Retina (tissue), 1 donor: ENCODE measurements around the gene SMARCC1.
A peak's percentile ranks its signal among the peaks of the same experiment; 100 is the strongest.

Source experiments
- DNase-seq: peaks from one replicate; pipeline ENCODE4 v3.0.0-alpha.2; 2016

The SMARCC1 gene

DNA sequence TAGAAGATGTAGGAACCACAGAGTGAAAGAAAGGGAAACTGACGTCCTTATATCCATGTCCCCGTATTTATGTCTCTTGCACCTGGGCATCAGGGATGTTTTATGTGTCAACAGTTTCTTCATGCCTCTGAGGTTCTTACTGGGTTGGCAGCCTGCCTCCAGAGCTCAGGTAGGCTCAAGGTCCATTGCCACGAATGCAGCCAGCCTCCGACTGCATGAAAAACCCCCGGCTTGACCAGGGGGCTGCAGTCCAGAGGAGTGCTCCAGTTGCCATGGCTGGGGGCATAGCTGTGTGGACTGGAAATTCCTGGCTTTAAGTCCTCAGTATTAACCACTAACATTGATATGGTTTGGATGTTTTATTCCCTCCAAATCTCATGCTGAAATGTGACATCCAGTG, 200.3 kb downstream of the SMARCC1 start:
- no peak for DNase-seq

DNA sequence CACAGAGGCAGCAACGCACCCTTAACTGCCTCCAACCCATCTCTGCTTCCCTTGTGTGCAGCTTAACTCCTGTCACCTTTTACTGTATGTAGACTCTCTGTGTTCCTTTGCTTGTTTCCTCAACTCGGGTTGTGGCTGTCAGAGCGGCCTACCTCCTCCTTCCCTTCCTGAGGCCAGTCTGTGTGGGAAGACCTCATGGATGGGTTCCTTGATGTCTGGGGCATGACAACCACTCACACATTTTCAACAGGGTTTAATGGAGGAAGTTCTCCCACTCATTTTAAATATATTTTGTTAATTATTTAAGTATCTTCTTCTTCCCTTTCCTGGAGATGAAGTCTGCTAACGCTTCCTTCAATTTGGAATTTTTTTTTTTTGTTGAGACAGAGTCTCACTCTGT, 201.2 kb downstream of the SMARCC1 start:
- no peak for DNase-seq

DNA sequence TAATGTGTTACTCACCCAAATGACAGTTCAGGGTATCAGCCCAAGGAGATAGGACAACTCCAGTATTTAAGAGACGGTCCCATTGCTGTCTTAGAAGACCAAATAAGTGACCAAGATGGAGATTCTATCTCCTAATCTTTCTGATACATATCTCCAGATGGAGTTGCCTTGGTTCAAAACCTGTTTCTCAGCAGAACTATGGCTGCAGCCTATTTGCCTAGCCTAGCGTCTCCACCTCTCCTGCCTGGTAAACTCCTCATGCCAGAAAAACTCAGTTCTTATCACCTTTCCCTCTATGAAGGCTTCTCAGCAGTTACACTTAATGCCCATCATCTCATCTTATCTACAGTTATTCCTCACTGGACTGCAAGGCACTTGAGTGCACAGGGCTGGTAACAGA, 201.8 kb downstream of the SMARCC1 start:
- no peak for DNase-seq

DNA sequence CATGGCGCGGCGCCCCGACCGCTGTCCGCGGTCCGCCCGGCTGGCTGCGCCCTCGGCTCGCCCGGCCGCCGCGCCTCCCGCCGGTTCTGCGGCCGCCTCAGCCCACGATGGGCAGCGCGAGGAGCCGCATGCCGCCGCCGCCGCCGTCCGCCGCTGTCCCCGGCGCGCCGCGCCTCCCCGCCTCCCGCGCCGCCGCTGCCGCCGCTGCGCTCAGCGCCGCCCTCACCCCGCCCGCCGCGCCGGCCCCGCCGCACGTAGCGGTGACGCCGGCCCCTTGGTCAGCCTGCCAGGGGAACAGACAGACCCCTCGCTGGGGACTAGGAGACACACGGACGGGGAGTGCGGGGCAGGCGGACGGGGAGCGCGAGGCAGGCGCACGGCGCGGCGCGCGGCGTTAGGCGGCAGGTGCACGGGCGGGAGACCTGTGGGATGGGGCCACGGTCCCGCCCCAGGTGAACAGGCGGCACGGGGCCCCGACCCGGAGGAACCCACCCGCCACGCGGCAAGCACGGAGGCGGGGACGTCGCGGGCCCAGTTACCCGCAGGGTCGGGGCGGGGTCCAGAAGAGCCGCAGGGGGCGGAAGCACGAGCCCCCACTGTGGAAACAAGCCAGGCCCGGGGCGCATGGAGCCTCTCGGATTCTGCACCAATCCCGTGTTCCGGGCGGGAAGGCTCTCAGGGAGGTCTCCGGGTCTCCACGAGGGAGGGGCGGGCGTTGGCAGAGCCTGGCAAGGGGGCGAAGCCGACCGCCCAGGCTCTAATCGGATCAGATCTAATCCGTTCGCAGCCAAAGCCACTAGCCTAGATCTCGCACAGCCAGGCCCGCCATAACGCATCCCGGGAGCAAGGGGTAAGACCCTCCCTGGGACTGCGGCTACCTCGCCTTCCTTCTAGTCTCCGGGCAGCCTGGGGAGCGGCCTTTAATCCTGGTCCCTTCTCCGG, 202.7 kb downstream of the SMARCC1 start, which contains the start of gene CSPG5:
Gene CSPG5 (minus strand): TSS at position 175 of the 942 bp plus-strand sequence. CDS start 172 bp downstream, at position 3.
- peak; percentile 78 for DNase-seq

DNA sequence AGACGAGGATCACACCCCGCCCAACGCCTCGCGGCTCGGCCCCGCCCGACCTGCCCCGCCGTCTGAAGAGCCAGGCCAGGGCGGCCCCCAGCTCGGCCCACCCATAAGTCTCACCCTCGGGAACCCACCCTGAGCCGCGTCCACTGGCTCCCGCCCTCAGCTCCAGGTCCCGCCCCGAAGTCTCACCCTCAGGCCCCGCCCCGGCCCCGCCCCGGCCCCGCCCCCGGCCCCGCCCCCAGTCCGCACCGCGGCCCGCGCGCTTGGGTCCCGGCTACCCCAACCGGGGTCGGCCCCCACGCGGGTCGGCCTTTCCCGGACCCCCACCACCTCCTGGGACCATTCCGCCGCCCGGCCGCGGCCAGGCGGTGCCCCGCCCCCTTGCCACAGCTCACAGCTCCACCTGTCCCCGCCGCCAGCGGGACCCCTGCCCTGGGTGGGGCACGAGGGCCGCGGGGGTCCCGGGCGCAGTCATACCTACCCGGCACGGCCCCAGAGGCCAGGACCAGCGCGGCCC, 203.5 kb downstream of the SMARCC1 start:
- peak; percentile 56 for DNase-seq

DNA sequence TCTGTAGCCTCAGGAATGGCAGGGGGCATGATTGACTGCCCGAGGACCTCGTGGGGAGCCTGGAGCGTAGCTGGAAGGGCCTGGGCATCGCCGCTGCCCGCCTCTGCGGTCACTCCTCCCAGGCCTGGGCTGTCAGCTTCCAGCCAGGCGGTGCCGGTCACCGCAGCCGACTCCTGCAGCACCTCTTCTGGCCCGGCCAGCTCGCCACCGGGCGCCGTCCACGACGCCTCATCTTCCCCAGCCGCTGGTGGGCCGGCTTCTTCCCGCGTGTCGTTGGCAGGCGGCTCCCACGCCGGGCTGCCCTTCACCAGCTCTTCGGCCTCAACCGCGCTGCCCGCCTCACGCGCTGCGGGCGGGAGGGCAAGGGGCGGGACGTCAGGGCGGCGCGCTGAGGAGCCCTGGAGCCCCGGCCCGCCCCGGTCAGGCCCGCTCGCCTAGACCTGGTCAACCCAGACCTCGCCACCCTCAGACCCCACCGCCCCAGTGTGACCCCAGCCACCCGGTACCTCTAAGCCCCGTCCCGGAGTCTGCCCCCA, 204.0 kb downstream of the SMARCC1 start:
- peak; percentile 72 for DNase-seq

DNA sequence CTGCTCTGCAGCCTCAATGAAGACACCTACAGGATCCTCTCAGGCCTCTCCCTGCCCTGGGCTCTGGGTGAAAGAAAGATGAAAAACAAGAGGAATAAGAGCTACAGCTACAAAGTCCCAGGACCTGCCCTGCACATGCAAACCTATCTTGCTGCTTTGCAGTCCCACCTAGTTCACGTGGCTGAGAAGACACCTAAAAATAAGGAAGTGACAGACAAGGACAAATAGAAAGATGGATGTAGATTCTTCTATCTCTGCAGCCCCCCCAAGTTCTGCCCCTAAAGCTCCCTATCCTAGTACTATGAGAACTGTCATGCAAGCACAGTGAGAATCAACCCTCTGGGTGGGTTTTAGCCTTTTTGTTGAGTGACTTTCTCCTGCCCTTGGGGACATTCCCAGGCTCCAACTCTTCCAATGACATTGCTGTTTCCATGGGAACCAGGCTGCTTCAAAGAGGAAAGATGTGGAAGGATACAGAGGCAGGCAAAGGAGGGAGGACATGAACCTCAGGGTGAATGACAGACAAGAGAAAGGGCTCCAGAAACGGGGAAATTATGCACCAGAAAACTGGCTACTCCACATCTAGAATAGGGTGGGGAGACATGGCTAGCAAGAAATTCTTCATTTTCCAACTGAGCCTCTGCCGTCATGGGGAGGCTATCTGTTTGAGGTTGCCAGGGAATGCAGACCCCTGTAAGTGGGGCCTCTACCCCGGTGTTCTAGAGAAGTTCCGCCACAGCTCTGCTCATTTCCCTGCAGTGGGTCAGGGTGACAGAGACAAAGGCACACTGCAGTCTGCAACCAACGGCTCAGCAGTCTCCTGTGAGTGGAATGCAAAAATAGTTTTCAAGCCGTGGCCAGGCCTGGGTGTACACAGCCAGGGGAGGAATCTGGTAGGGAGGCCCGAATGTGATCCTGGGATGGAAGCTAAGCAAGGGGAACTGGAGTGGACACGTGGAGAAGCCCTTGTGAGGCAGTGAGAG, 208.2 kb downstream of the SMARCC1 start:
- DNase-seq = peak; percentile 73

DNA sequence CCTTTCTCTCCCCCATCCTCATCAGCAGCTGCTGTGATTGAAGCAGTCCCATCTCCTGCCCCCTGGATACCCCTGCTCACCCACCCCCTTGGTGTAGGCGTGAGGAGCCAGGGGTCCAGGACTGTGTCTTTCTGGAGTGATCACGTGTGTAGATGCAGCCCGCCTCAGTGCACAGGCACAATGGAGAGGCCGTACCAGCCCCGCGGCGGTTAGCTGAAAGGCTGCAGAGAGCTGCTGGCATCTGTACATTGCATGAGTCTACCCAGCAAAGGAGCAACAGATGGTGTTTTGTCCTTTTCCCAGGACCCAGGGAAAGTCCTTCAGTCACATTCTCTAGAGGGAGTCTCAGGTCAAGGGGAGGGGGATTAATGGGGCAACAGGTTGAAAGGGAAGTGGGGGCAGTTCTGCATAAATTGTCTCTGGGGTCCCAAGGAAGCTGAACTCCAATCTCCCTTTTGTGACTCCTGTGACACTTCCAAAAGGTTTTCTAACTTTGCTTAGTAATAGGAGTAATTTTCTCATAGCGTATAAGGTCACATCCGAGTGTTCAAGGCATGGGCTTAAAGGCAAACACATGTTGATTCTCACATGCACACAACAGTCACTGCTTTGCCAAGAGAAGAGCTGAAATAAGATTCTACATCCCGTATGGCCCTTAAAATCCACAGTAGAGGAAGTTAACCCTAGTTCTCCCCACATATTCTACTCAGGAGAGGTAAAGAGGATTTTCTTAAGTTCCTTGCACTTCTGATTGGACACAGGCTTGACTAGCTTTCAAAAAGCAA, 210.1 kb downstream of the SMARCC1 start:
- DNase-seq = peak; percentile 89

DNA sequence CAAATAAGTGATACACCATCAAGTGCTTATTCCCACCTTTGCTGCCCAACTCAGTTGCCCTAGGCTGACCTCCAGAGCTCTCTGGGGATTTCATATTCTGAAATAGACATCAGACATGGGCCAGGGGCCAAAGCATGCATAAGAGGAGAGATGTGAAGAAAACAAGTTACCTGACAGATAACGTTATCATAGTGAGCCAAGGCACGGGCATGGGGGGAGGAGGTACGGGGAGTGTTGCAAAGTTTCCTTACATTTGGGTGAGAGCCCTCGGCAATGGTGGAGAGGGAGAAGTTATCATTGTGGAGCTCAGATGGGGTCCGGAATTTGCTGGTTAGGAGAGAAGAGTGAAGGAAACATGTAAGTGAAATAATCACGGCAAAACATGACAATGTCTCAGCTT, 212.8 kb downstream of the SMARCC1 start:
- no peak for DNase-seq

DNA sequence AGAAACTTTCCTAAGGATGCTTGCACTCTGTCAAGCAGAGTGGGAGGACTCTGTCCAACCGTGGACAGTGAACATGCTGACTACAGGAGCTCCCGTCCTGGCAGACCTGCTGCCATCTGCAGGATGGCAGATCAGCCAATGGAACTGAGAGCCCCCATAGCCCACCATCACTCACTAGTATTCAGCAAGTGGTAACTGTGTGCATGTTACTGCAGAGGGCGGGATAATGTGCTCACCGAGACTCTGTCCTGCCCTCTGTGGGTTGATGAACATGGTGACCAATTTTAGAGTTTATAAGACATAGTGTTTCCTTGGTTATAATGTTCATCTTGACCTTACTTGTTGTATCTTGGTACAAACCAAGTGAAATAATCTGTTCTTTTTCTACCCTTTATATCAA, 214.5 kb downstream of the SMARCC1 start:
- DNase-seq = no peak

DNA sequence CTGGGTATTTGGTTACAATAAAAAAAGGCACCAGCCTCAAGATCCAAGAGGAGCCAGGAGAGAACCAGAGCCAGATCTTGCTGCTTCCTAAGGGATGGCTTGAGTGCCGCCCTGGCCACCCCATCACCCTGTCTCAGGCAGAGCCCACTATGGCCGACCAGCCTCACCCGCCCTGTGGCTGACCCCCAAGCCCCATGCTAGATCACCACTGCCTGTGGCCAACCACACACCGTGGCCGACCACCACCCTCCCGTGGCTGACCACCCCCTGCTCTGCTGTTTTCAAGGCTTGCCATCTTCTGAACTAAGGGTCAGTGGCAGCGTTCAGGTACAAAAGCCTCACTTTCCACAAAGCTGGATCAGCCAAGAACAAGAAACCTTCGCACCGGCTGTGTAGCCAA, 215.0 kb downstream of the SMARCC1 start:
- no peak for DNase-seq

DNA sequence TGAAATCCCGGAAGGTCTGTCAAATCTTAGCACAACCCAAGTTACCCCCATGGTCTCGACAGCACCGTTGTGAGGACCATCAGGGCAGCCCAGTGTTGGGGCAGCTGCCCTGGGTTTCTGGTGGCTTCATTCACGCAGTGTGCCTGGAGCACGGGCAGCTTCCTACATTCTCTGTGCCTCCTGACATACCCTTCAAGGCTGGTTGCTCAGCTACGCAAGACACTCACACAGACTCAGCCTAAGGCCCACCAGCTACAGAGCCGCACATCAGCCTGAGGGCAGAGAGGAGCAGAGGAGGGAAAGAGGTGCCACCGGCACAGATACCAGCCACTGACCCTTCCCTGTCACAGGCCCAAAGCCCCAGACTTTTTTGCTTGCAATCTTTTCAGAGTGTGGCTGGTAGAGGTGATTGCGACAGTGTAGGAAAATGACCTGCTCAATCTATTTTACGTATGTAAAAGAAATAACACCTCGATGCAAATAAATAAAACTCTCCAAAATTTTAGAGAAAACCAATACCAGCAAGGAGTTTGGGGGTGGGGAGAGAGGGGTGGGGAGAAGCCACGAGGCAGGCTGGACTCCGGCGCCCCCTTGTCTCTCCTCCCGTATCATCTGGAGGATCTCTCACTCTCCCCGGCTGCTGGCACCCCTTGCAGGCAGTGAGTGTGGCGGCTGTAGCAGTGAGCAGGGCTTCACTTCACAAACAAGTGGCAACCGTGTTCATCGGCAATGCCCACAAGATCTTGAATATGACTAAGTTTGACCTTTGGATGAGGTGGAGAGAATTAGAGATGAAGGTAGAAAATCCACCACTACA, 215.8 kb downstream of the SMARCC1 start:
- DNase-seq = no peak

DNA sequence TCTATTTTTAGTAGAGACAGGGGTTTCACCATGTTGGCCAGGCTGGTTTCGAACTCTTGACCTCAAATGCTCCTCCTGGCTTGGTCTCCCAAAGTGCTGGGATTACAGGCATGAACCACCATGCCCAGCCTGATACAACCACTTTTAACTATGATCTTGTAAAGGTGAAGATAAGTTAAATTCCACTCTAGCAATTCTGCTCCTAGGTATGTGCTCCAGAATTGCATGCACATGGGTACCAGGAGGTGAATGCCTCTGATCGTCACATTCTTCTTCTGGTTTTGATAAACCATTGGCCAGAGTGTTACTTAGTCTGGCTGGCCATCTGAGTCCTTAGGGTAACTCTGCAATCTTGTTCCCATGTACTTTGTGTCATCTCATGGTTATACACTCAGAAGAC, 225.3 kb downstream of the SMARCC1 start:
- no peak for DNase-seq

DNA sequence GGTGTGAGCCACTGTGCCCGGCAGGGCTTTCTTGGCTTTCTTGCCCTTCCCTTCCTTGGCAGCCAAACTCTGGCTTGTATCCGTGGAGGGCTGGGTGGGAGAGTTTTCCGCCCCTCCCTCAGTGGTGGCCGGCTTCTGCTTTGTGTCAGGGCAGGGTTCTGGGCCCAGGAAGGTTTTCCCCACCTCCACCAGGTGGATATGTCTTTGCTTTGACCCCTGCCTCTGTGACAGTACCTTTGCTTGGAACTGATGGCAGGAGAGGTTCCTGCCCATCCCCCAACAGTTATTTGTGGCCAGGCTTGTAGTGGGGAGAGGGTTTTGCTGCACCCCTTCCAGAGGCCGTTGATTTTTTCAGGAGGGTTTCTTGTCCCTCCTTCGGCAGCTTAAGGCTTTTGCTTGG, 227.4 kb downstream of the SMARCC1 start:
- no peak for DNase-seq

DNA sequence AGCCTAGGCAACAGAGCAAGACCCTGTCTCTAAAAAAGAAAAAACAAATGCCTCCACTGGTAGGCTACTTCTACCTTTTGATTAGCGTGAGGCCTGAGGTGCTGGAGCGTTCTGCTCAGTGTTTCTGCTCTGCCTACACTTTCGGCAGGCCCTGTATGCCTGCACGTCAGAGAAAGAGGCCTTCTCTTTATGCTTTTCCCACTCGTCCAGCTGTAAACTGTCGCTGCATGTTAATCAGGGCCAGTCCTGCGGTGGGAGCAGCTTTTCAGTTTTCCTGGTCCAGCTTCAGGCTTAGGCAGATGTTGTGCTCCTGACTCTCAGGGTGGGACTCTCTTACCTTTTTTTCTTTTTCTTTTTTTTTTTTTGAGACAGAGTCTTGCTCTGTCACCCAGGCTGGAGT, 228.3 kb downstream of the SMARCC1 start:
- DNase-seq = no peak

DNA sequence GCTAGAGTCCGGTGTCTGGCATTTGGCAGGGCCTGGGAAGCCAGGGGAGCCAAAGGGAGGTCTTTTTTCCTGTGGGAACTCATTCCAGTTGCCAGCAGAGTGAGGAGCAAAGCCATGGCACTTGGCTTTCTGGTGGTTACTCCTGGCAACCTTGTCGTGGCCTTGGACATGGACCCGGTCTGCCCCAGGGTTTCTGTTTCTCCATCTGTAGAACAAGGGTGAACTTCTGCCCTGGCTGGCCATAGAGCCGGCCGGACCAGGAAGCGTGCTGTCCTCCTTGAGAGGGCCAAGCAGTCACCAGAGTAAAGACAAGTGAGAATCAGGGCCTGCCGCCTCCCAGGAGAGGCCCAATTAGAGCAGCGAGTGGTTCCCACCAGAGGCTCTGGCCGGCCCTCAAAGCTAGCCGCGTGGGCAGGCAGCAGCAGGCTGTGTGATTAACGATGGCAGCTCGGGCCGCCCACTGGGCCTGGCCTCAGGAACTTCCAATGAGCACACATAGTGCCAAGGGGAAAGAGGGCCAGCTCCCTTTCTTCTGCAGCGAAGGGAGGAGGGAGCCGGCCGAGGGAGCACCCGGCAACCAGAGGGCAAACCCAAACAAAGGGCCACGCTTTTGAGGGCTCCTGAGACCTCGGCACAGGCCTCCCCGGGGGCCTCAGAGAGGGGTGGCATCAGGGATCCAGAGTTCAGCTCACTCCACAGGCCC, 239.1 kb downstream of the SMARCC1 start:
- peak; percentile 80 for DNase-seq

DNA sequence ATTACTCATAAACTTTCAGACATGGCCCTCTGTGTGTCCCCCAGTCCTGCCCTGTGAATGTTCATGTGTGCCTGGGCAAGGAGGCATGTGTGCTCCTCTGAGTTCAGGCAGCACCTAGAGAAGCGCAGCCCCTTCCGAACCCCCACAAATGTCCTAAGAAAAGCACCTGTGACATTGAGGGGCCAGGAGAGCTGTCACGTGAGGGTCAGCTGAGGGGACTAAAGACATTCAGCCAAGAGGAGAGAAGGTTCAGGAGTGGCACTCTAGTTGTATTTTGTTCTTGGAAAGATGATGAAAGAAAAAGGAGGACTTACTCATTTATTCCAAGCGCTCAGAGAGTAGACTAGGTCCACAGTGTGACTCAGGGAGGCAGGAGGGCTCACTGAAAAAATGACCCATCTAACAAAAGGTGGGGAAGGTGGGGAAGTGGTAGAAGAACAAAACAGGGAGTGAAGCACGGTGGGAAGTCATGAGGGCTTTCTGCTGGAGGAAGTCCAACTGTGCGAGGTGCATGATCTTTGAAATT, 240.0 kb downstream of the SMARCC1 start:
- DNase-seq = no peak

DNA sequence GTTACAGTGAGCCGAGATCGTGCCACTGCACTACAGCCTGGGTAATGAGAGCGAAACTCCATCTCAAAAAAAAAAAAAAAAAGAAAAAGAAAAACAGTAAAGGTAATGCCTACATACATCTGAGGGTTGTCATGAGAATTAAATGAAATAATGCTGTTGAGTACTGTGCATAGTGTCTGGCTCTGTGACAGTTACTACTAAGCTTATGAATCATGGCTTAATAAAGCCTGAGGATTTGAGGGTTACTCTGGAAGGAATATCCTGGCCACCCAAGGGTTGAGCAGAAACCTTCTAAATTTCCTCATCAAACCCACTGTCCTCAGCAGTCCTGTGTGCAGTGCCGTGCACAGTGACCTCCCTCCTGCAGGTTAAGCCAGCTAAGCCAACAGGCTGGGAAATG, 241.4 kb downstream of the SMARCC1 start:
- no peak for DNase-seq

DNA sequence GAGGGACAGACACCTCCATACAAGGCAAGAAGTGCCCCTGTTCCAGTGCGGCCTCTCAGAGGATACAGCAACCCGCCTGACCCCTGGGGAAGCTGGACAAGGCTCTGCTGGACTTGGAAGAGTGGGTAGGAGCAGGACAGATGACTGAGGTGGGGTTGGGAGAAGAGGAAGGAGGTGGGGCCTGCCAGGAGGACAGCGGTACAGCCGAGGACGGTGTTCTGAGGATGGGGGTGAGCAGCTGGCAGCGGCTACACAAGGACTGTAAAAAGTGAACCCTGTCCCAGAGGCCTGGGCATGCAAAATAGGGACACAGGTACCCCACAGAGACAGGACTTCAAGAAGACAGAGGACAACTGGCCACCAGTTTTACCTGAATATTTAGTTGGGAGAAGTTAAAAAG, 244.7 kb downstream of the SMARCC1 start:
- DNase-seq = no peak

DNA sequence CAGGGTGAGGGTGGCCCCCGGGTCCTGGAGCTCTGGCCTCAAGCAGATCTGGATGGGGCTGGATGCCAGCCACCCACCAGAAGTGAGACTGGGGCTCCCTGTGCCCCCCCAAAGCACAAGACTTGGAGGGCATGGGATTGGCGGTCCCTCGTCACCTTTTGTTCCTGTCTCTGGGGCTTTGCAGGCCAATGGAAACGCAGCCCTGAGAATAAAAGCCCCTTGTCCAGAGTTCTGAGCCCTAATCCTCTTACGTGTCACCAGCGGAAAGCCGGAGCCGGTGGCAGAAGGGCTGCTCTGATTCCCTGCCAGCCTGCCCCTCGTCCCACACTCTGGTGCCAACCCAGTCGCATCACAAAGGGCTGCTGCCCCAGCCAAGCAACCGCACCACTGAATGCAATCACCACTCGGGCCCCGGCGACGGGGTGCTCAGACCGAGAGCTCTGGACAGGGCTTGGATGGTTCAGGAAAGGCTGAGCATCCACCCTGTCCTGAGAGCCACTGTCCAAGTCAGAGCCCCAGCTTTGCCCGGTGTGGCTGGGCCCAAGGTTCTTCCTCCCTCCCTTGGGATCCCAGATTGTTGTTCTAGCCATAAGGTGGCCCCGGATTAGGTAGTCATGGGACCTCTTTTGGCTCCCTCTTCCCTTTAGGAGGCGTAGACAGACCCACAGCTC, 245.3 kb downstream of the SMARCC1 start:
- no peak for DNase-seq
